GM23248 (cell line): ENCODE measurements around the gene B3GALNT2. TPM values are rescaled to one million over a fixed set of nuclear protein-coding genes. Genes with fewer than 3 reads are reported as not detected.
"Not testable (repeated sequence)": the region's sequence is repeated elsewhere in the genome, so short reads cannot be mapped to it uniquely, and the experiment has no call there.

Source experiments
- DNase-seq: peaks from one replicate; pipeline ENCODE4 v3.0.0-alpha.2; 2015
- H2AFZ ChIP-seq: fragments of 200-600 bp; sonication (generic); 2 replicates; pipeline ENCODE4 v1.6.1; 2016; ENCODE audit warnings: antibody characterized with exemption
- H3F3A ChIP-seq: fragments of 200-600 bp; sonication (generic); 2 replicates; pipeline ENCODE4 v1.6.1; 2016; ENCODE audit warnings: mild to moderate bottlenecking, antibody characterized with exemption, mixed run types; ENCODE audit not compliant: insufficient read depth
- H3K27ac ChIP-seq: fragments of 200-600 bp; sonication (generic); 2 replicates; pipeline ENCODE4 v1.5.1; 2016; ENCODE audit warnings: mild to moderate bottlenecking
- H3K27me3 ChIP-seq: fragments of 200-600 bp; sonication (generic); replicated peaks from 2 replicates; pipeline ENCODE4 v1.6.1; 2016; ENCODE audit warnings: mild to moderate bottlenecking; ENCODE audit not compliant: insufficient read depth
- H3K36me3 ChIP-seq: fragments of 200-600 bp; sonication (generic); 2 replicates; pipeline ENCODE4 v1.6.1; 2016; ENCODE audit warnings: low read depth, mild to moderate bottlenecking
- H3K4me1 ChIP-seq: fragments of 200-600 bp; sonication (generic); 2 replicates; pipeline ENCODE4 v1.6.1; 2016; ENCODE audit warnings: mild to moderate bottlenecking; ENCODE audit not compliant: insufficient read depth
- H3K4me2 ChIP-seq: fragments of 200-600 bp; sonication (generic); one replicate; pipeline ENCODE4 v1.6.1; 2016; ENCODE audit warnings: mild to moderate bottlenecking; ENCODE audit not compliant: unreplicated experiment
- H3K4me3 ChIP-seq: fragments of 200-600 bp; sonication (generic); 2 replicates; pipeline ENCODE4 v1.5.1; 2016; ENCODE audit warnings: mild to moderate bottlenecking
- H3K79me2 ChIP-seq: fragments of 200-600 bp; sonication (generic); 2 replicates; pipeline ENCODE4 v1.6.1; 2016; ENCODE audit warnings: mild to moderate bottlenecking; ENCODE audit not compliant: insufficient read depth
- H3K9ac ChIP-seq: fragments of 200-600 bp; sonication (generic); 2 replicates; pipeline ENCODE4 v1.6.1; 2016; ENCODE audit warnings: mild to moderate bottlenecking
- H3K9me2 ChIP-seq: fragments of 200-600 bp; sonication (generic); 2 replicates; pipeline ENCODE4 v1.6.1; 2016; ENCODE audit warnings: mixed run types, mild to moderate bottlenecking, moderate library complexity; ENCODE audit not compliant: insufficient read depth
- H3K9me3 ChIP-seq: fragments of 200-600 bp; sonication (generic); one replicate; pipeline ENCODE4 v1.6.1; 2017; ENCODE audit warnings: low read depth
- H4K20me1 ChIP-seq: fragments of 200-600 bp; sonication (generic); 2 replicates; pipeline ENCODE4 v1.6.0; 2016; ENCODE audit not compliant: insufficient read depth
- EZH2 ChIP-seq: fragments of 200-600 bp; sonication (generic); IDR thresholded peaks from 2 replicates; pipeline ENCODE4 v1.6.1; 2018; ENCODE audit warnings: antibody characterized with exemption, mild to moderate bottlenecking; ENCODE audit not compliant: insufficient read depth, poor library complexity, severe bottlenecking
- EZH2phosphoT487 ChIP-seq: fragments of 200-600 bp; sonication (generic); IDR thresholded peaks from 2 replicates; pipeline ENCODE4 v1.6.1; 2018; ENCODE audit warnings: antibody characterized with exemption, moderate library complexity, mild to moderate bottlenecking, low read depth; ENCODE audit not compliant: insufficient read depth
- WGBS, 2 experiments: methylation state at CpG; one replicate each; pipeline ENCODE4 v1.1.6; 2015 to 2017; ENCODE audit warnings: low lambda C conversion rate in 2 of 2, low coverage in 1 of 2; ENCODE audit errors: missing lambda C conversion rate in 2 of 2; 5-methylcytosine and 5-hydroxymethylcytosine counted together
- in situ Hi-C: fragments of 300-500 bp; cut with MboI; formaldehyde crosslinking; loops from 2 replicates; pipeline ENCODE4 v1.15.0; 2020
- polyA plus RNA-seq: library from polyadenylated mRNA; unstranded; fragments of >200 nt; fragmentation: Nextera tagmentation; extraction: Ambion mirVana; gene quantifications from 2 replicates; pipeline ENCODE4 v1.2.1, GENCODE V29; 2016
- total RNA-seq: library from RNA; depleted of rRNA; stranded (reverse); fragments of >200 nt; shearing (Covaris generic); gene quantifications from 2 replicates; pipeline ENCODE4 v1.2.3, GENCODE V29; 2014

Gene B3GALNT2
- total and polyA plus RNA-seq, 2 experiments from 2014 or later, result 13.3 to 28.1 TPM

DNA sequence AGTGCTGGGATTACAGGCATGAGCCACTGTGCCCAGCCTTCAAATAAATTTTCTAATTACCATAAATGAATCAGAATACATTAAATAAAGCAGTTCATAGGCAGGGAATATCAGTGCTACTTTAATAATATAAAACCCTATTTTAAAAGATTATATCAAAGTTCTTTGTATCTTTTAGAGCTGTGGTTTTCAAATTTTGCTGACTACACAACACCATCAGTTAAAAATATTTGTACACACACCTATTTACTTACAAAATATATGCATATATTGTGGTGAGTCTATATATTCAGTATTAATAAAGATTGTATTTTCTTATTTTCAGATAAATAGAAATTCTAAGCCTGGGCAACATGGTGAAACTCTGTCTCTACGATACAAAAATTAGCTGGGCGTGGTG is 18.7 kb downstream of the B3GALNT2 start:
- no peak overlapping the region for H3K4me3 ChIP-seq
- DNase-seq, result no peak
- TF ChIP-seq EZH2 (no peak), EZH2phosphoT487 (no peak)
- H3K27ac ChIP-seq, result no peak overlapping the region
- H3K79me2 ChIP-seq, result no peaks in the 10 kb centered on the region
- peaks cover 15% of the 10 kb centered on the region for H3K36me3 ChIP-seq
- no peaks in the 10 kb centered on the region for H4K20me1 ChIP-seq
- no peaks in the 10 kb centered on the region for H3K4me1 ChIP-seq
- no peaks in the 10 kb centered on the region for H3K9me2 ChIP-seq
- no peak overlapping the region for H2AFZ ChIP-seq
- WGBS, 2 experiments, result 95 to 100% methylated on average over 2 of the region's 2 CpGs
- H3K9me3 ChIP-seq, result no peaks in the 10 kb centered on the region
- no peaks in the 10 kb centered on the region for H3K27me3 ChIP-seq
- H3K9ac ChIP-seq, result no peak overlapping the region
- H3F3A ChIP-seq, result no peaks in the 10 kb centered on the region
- in situ Hi-C loops, result no loop called here
- H3K4me2 ChIP-seq, result no peak overlapping the region

DNA sequence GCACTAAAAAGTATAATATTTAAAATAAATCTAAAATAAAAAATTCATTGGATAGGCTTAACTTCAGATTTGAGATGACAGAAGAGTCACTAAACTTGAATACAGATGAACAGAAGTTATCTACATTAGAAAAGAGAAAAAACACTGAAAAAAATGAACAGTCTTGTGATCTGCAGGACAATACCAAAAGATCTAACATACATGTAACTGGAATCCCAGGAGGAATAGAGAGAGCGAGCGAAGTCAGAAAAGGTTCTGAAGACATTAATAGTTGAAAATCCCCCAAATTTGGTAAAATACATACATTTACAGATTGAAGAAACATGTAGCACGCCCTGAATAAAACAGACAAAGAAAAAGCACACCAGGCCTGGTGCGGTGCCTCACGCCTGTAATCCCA is 21.2 kb downstream of the B3GALNT2 start:
- 96 to 97% methylated on average over 5 of the region's 5 CpGs for WGBS, 2 experiments
- no peaks in the 10 kb centered on the region for H3K79me2 ChIP-seq

DNA sequence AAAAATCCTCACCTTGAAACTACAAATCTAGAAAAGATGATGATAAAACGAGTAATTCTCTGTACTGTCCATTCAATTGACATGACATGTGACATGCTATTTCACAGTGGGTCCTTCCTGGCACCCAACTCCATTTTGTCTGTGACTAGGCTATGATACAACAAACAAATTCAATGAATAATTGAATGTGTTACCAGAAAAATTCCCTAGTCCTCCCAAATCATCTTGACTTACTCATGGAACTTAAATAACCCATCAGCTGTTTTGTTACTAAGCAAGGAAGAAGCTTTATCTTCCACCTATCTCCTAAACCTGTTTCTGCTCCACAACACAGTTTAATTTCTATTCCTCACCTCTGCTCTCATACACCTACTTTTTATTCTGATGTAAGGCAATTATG is 30.4 kb downstream of the B3GALNT2 start:
- Histone ChIP-seq H4K20me1 (no peaks in the 10 kb centered on the region), H3K9me2 (no peaks in the 10 kb centered on the region), H3K4me1 (peaks cover 10% of the 10 kb centered on the region), H3F3A (no peaks in the 10 kb centered on the region), H3K9ac (no peak overlapping the region), H3K4me3 (no peak overlapping the region), H3K79me2 (no peaks in the 10 kb centered on the region), H3K27me3 (no peaks in the 10 kb centered on the region), H3K4me2 (no peak overlapping the region), H3K27ac (no peak overlapping the region), H3K9me3 (no peaks in the 10 kb centered on the region), H2AFZ (no peak overlapping the region), H3K36me3 (peaks cover 10% of the 10 kb centered on the region; the same call in 1 of the 2 replicates)
- TF ChIP-seq EZH2 (no peak), EZH2phosphoT487 (no peak)
- in situ Hi-C loops, result no loop called here
- 44 to 60% methylated on average over 1 of the region's 1 CpG for whole genome bisulfite sequencing, 2 experiments
- peak; percentile 38 for DNase-seq

More for the DNA sequence above, 21.2 kb downstream of the B3GALNT2 start:
- Histone ChIP-seq H2AFZ (no peak overlapping the region), H4K20me1 (no peaks in the 10 kb centered on the region), H3K27ac (no peak overlapping the region), H3K9me3 (no peaks in the 10 kb centered on the region), H3F3A (no peaks in the 10 kb centered on the region), H3K27me3 (no peaks in the 10 kb centered on the region), H3K9ac (no peak overlapping the region), H3K36me3 (peaks cover 25% of the 10 kb centered on the region), H3K9me2 (no peaks in the 10 kb centered on the region), H3K4me1 (no peaks in the 10 kb centered on the region), H3K4me3 (no peak overlapping the region), H3K4me2 (no peak overlapping the region)
- in situ Hi-C loops, result no loop called here
- DNase-seq, result no peak
- TF ChIP-seq EZH2phosphoT487, result no peak
- TF ChIP-seq EZH2, result no peak

DNA sequence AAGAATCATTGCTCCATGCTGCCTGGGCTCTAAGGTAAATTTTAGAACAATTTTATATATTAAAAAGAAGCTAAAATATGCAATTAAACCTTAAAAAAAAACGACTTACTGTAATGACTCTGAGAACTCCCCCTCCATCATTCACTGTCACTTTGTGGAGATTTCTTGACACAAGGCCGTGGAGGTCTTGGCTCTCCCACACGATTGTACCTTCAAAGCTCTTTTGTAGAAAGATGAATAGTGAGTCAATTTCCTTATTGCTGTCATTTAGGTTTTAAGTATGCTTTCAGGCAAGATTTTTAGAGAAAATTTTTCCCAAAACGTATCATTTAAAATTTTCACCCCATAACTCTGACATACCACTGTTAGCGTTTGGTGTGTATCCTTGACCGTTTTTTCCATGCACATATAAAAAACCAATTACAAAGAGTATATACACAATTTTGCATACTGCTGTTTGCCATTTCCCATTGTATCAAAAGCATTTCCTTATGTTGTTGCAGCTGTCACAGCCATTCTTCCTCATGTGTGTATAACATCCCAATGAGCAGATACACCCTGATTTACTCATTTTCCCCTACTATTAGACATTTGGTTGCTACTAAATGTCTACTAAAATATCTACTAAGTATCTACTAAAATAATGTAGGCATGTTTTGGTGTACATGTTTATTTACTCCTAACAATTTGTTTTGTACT is 33.4 kb downstream of the B3GALNT2 start:
- peaks cover 10% of the 10 kb centered on the region for H3K4me1 ChIP-seq
- H3K36me3 ChIP-seq, result no peaks in the 10 kb centered on the region
- H3K9me3 ChIP-seq, result no peaks in the 10 kb centered on the region
- no peak overlapping the region for H3K4me2 ChIP-seq
- H3K27me3 ChIP-seq, result no peaks in the 10 kb centered on the region
- H3K9me2 ChIP-seq, result no peaks in the 10 kb centered on the region
- H4K20me1 ChIP-seq, result no peaks in the 10 kb centered on the region
- H3K4me3 ChIP-seq, result no peak overlapping the region
- H3K79me2 ChIP-seq, result no peaks in the 10 kb centered on the region
- H3K27ac ChIP-seq, result no peak overlapping the region
- DNase-seq, result no peak
- no peak overlapping the region for H3K9ac ChIP-seq
- TF ChIP-seq EZH2 (no peak), EZH2phosphoT487 (no peak)
- H3F3A ChIP-seq, result no peaks in the 10 kb centered on the region
- 77 to 82% methylated on average over 6 of the region's 6 CpGs for WGBS, 2 experiments
- in situ Hi-C loops, result no loop called here
- H2AFZ ChIP-seq, result no peak overlapping the region

DNA sequence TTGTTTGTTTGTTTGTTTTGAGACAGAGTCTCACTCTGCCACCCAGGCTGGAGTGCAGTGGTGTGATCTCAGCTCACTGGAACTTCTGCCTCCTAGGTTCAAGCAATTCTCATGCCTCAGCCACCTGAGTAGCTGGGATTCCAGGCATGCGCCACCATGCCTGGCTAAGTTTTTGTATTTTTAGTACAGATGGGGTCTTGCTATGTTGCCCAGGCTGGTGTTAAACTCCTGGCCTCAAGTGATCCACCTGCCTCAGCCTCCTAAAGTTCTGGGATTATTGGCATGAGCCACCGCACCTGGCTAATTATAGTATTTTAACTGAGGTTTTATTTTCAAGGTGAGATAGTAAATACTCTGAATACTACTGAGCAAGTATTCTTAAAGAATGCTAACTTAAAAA is 34.4 kb downstream of the B3GALNT2 start:
- in situ Hi-C loops, H3F3A ChIP-seq, H3K36me3 ChIP-seq, H3K9me2 ChIP-seq, H2AFZ ChIP-seq, H3K27ac ChIP-seq, H3K4me3 ChIP-seq, H3K9me3 ChIP-seq, H3K27me3 ChIP-seq, H4K20me1 ChIP-seq, H3K79me2 ChIP-seq, H3K9ac ChIP-seq, DNase-seq, H3K4me2 ChIP-seq: not testable (repeated sequence)
- 94 to 100% methylated on average over 2 of the region's 2 CpGs for WGBS, 2 experiments
- H3K4me1 ChIP-seq, result peaks cover 10% of the 10 kb centered on the region
